CD14-positive monocyte (primary cell): ENCODE results near the gene TADA1. TPM values are rescaled to one million over a fixed set of nuclear protein-coding genes. Genes with fewer than 3 reads are reported as not detected.

ENCODE experiments used
- DNase-seq, 3 donors: peaks; one replicate each; pipeline ENCODE4 v3.0.0-alpha.2; 2011 to 2022
- H2AFZ ChIP-seq: 2 replicates; pipeline ENCODE4 v1.6.0; 2012; ENCODE audit warnings: mild to moderate bottlenecking, low read depth, low read length, inconsistent platforms; ENCODE audit not compliant: insufficient read depth, poor library complexity, severe bottlenecking
- H3K27ac ChIP-seq, 2 donors: 1 replicate in 1 of 2; 2 replicates in 1 of 2; pipeline ENCODE4 v1.5.1; 2012 to 2013; ENCODE audit warnings: low read length in 2 of 2, control low read depth in 1 of 2, inconsistent platforms in 1 of 2, low read depth in 1 of 2, mild to moderate bottlenecking in 1 of 2
- H3K27me3 ChIP-seq, 2 donors: one replicate each; pipeline versions ENCODE4 v1.6.0 to v1.6.1; 2011 to 2013; ENCODE audit warnings: low read length in 2 of 2; ENCODE audit not compliant: control insufficient read depth in 2 of 2, insufficient read depth in 2 of 2
- H3K36me3 ChIP-seq, 2 donors: replicated peaks in 1 of 2; 1 replicate in 1 of 2; 2 replicates in 1 of 2; pipeline versions ENCODE4 v1.5.1 to v1.6.1; 2012 to 2013; ENCODE audit warnings: low read length in 2 of 2, control low read depth in 1 of 2, inconsistent platforms in 1 of 2, mild to moderate bottlenecking in 1 of 2; ENCODE audit not compliant: insufficient read depth in 2 of 2, control insufficient read depth in 1 of 2
- H3K4me1 ChIP-seq, 2 donors: 1 replicate in 1 of 2; 2 replicates in 1 of 2; pipeline versions ENCODE4 v1.5.1 to v1.6.1; 2012 to 2013; ENCODE audit warnings: low read length in 2 of 2, control low read depth in 1 of 2, inconsistent platforms in 1 of 2, mild to moderate bottlenecking in 1 of 2, moderate library complexity in 1 of 2; ENCODE audit not compliant: insufficient read depth in 2 of 2, control insufficient read depth in 1 of 2
- H3K4me2 ChIP-seq: replicated peaks from 2 replicates; pipeline ENCODE3; 2012; ENCODE audit warnings: low read length, moderate library complexity, mild to moderate bottlenecking; ENCODE audit not compliant: poor library complexity, severe bottlenecking; ENCODE audit errors: extremely low read depth
- H3K4me3 ChIP-seq, 3 experiments: fragments of 200-600 bp in 1 of 3; sonication (generic) in 1 of 3; replicated peaks in 1 of 3; 1 replicate in 2 of 3; 2 replicates in 1 of 3; pipeline ENCODE4 v1.5.1; 2011 to 2013; ENCODE audit warnings: low read length in 3 of 3, mild to moderate bottlenecking in 3 of 3, control low read depth in 2 of 3, low read depth in 2 of 3, inconsistent platforms in 1 of 3, moderate library complexity in 1 of 3
- H3K79me2 ChIP-seq: 2 replicates; pipeline ENCODE4 v1.6.0; 2012; ENCODE audit warnings: mild to moderate bottlenecking, control low read depth, inconsistent platforms, low read length, moderate library complexity; ENCODE audit not compliant: insufficient read depth
- H3K9ac ChIP-seq: 2 replicates; pipeline ENCODE4 v1.6.0; 2017; ENCODE audit warnings: low read length, mild to moderate bottlenecking; ENCODE audit not compliant: insufficient read depth, poor library complexity, severe bottlenecking
- H3K9me3 ChIP-seq, 2 donors: replicated peaks in 1 of 2; 1 replicate in 1 of 2; 2 replicates in 1 of 2; pipeline versions ENCODE4 v1.5.1 to v1.6.1; 2012 to 2013; ENCODE audit warnings: low read length in 2 of 2, control low read depth in 1 of 2; ENCODE audit not compliant: control insufficient read depth in 1 of 2, insufficient read depth in 1 of 2
- H4K20me1 ChIP-seq: 2 replicates; pipeline ENCODE4 v1.6.0; 2012; ENCODE audit warnings: mild to moderate bottlenecking, low read length, control low read depth, moderate library complexity; ENCODE audit not compliant: insufficient read depth
- H3K27ac Mint-ChIP-seq, 7 donors: one replicate each; pipeline ENCODE4 v1.8.0; 2020; ENCODE audit warnings: mild to moderate bottlenecking in 7 of 7, mixed read lengths in 7 of 7, moderate library complexity in 6 of 7, inconsistent platforms in 2 of 7
- H3K27me3 Mint-ChIP-seq, 3 donors: one replicate each; pipeline ENCODE4 v1.8.0; 2021 to 2022; ENCODE audit warnings: low read depth in 3 of 3, mild to moderate bottlenecking in 3 of 3, mixed read lengths in 3 of 3, moderate library complexity in 3 of 3, inconsistent platforms in 1 of 3
- H3K36me3 Mint-ChIP-seq, 2 donors: one replicate each; pipeline ENCODE4 v1.8.0; 2020; ENCODE audit warnings: mixed read lengths in 2 of 2, inconsistent platforms in 1 of 2, mild to moderate bottlenecking in 1 of 2
- H3K4me1 Mint-ChIP-seq: one replicate; pipeline ENCODE4 v1.8.0; 2020; ENCODE audit warnings: mild to moderate bottlenecking, mixed read lengths
- H3K4me3 Mint-ChIP-seq, 2 donors: one replicate each; pipeline ENCODE4 v1.8.0; 2020; ENCODE audit warnings: mild to moderate bottlenecking in 2 of 2, mixed read lengths in 2 of 2, moderate library complexity in 1 of 2
- H3K9me3 Mint-ChIP-seq, 7 donors: one replicate each; pipeline ENCODE4 v1.8.0; 2020 to 2022; ENCODE audit warnings: mixed read lengths in 7 of 7, mild to moderate bottlenecking in 6 of 7, moderate library complexity in 6 of 7, inconsistent platforms in 2 of 7
- CTCF ChIP-seq: fragments of 200-600 bp; IDR thresholded peaks from one replicate; pipeline ENCODE4 v1.8.0; 2022; ENCODE audit warnings: antibody characterized with exemption, mild to moderate bottlenecking
- WGBS: methylation state at CpG from one replicate; pipeline ENCODE4 v1.1.5; 2013; ENCODE audit warnings: missing lambda C conversion rate; ENCODE audit not compliant: insufficient coverage; 5-methylcytosine and 5-hydroxymethylcytosine counted together
- intact Hi-C, 2 donors: fragments of 100-400 bp; cut with micrococcal nuclease; formaldehyde crosslinking; loops; one replicate each; pipeline versions ENCODE4 v1.15.0 to v1.15.1; 2023
- polyA plus RNA-seq, 3 donors: library from polyadenylated mRNA; depleted of rRNA in 1 of 3; unstranded in 2 of 3; stranded (reverse) in 1 of 3; fragments of 300-500 nt in 2 of 3; fragments of >200 nt in 1 of 3; fragmentation: Illumina TruSeq in 2 of 3; gene quantifications; 1 replicate in 2 of 3; 2 replicates in 1 of 3; pipeline ENCODE4 v1.2.3, GENCODE V29; 2012 to 2021

TADA1 gene
- polyA plus RNA-seq, 3 donors, result 6.4 to 8.0 (median 7.9) TPM

GRCh38 chr1:166819974-166820373, 56.1 kb downstream of the TADA1 start:
- Histone ChIP-seq H3K4me3 (no peak overlapping the region), H3K27ac (no peak overlapping the region), H3K4me1 (no peaks in the 10 kb centered on the region), H2AFZ (no peak overlapping the region), H3K9me3 (peaks cover 0 to 28% of the 10 kb centered on the region in 2 donors), H4K20me1 (no peaks in the 10 kb centered on the region), H3K79me2 (no peaks in the 10 kb centered on the region), H3K36me3 (no peaks in the 10 kb centered on the region), H3K9ac (no peak overlapping the region), H3K4me2 (no peak overlapping the region), H3K27me3 (no peaks in the 10 kb centered on the region)
- Mint-ChIP-seq H3K4me3 (no peak overlapping the region), H3K27me3 (peaks cover 1 to 4% (median 2%) of the 10 kb centered on the region in 3 donors), H3K36me3 (no peaks in the 10 kb centered on the region), H3K9me3 (peaks cover 10 to 33% (median 22%) of the 10 kb centered on the region in 7 donors), H3K27ac (no peak overlapping the region), H3K4me1 (no peaks in the 10 kb centered on the region)
- no peak for TF ChIP-seq CTCF
- DNase-seq, result no peak
- intact Hi-C loops, result no loop called here
- whole genome bisulfite sequencing, result 88% methylated on average over 1 of the region's 2 CpGs

DNA sequence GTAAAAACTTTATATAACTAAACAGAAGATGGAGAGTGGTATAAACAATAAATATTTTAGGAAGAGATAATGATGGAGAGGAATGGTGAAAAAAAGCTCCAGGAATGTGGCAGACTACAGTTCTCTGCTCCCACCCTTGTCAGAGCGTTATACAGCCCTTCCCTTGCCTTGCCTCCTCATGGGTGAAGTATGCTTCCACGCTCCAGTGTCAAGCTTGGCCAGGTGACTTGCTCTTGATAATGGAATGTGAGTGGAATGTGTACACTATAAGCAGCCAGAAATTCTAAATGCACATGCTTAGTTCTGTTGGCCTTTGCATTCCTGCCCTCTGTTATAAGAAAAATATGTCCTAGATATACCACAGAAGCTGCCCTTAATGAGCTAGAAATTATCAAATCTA, 61.5 kb downstream of the TADA1 start:
- Mint-ChIP-seq H3K4me1 (no peaks in the 10 kb centered on the region), H3K27ac (no peak overlapping the region), H3K27me3 (peaks cover 1 to 2% (median 2%) of the 10 kb centered on the region in 3 donors), H3K9me3 (peaks cover 0 to 15% (median 8%) of the 10 kb centered on the region in 7 donors), H3K4me3 (no peak overlapping the region), H3K36me3 (no peaks in the 10 kb centered on the region)
- Histone ChIP-seq H2AFZ (no peak overlapping the region), H3K79me2 (no peaks in the 10 kb centered on the region), H3K36me3 (no peaks in the 10 kb centered on the region), H3K27me3 (no peaks in the 10 kb centered on the region), H3K4me1 (no peaks in the 10 kb centered on the region), H3K4me2 (no peak overlapping the region), H3K9me3 (peaks cover 0 to 14% of the 10 kb centered on the region in 2 donors), H4K20me1 (no peaks in the 10 kb centered on the region), H3K27ac (no peak overlapping the region), H3K4me3 (no peak overlapping the region), H3K9ac (no peak overlapping the region)
- intact Hi-C loops, result no loop called here
- no peak for DNase-seq
- TF ChIP-seq CTCF, result no peak
- no CpG with 5 or more reads among the region's 2 CpGs for WGBS
